GM23338 (cell line): ENCODE results near the gene NPDC1. TPM values are rescaled to one million over a fixed set of nuclear protein-coding genes. Genes with fewer than 3 reads are reported as not detected.

Experiments
- ATAC-seq: fragments of 200-7000 bp; cut with Tn5 transposase; 3 replicates; pipeline ENCODE4 v1.9.1; 2020
- DNase-seq: peaks from one replicate; pipeline ENCODE4 v3.0.0-alpha.2; 2015; ENCODE audit warnings: low spot score
- H2AFZ ChIP-seq: fragments of 200-600 bp; sonication (generic); 2 replicates; pipeline ENCODE4 v1.8.0; 2016; ENCODE audit warnings: antibody characterized with exemption, mild to moderate bottlenecking, moderate library complexity
- H3F3A ChIP-seq: fragments of 200-600 bp; sonication (generic); replicated peaks from 2 replicates; pipeline ENCODE4 v1.8.0; 2017; ENCODE audit warnings: antibody characterized with exemption, mixed run types, low read depth
- H3K27ac ChIP-seq: fragments of 200-600 bp; sonication (generic); 2 replicates; pipeline ENCODE4 v1.6.1; 2016; ENCODE audit warnings: low read depth
- H3K27me3 ChIP-seq: fragments of 200-600 bp; sonication (generic); 2 replicates; pipeline ENCODE4 v1.8.0; 2016; ENCODE audit warnings: mild to moderate bottlenecking, mixed run types, moderate library complexity; ENCODE audit not compliant: insufficient read depth
- H3K36me3 ChIP-seq: fragments of 200-600 bp; sonication (generic); 2 replicates; pipeline ENCODE4 v1.8.0; 2016; ENCODE audit warnings: mild to moderate bottlenecking; ENCODE audit not compliant: insufficient read depth
- H3K4me1 ChIP-seq: fragments of 200-600 bp; sonication (generic); 2 replicates; pipeline ENCODE4 v1.8.0; 2016; ENCODE audit warnings: mild to moderate bottlenecking, moderate library complexity; ENCODE audit not compliant: insufficient read depth
- H3K4me2 ChIP-seq: fragments of 200-600 bp; sonication (generic); 2 replicates; pipeline ENCODE4 v1.7.1; 2017; ENCODE audit warnings: mixed run types
- H3K4me3 ChIP-seq: fragments of 200-600 bp; sonication (generic); 2 replicates; pipeline ENCODE4 v1.6.1; 2016; ENCODE audit warnings: mixed run types
- H3K79me2 ChIP-seq: fragments of 200-600 bp; sonication (generic); replicated peaks from 2 replicates; pipeline ENCODE4 v1.8.0; 2017; ENCODE audit warnings: mild to moderate bottlenecking; ENCODE audit not compliant: insufficient read depth
- H3K9me2 ChIP-seq: fragments of 200-600 bp; sonication (generic); 2 replicates; pipeline ENCODE4 v1.8.0; 2017; ENCODE audit not compliant: insufficient read depth
- H4K20me1 ChIP-seq: fragments of 200-600 bp; sonication (generic); replicated peaks from 2 replicates; pipeline ENCODE4 v1.8.0; 2017; ENCODE audit warnings: mild to moderate bottlenecking; ENCODE audit not compliant: insufficient read depth
- H3K27ac Mint-ChIP-seq: 2 replicates; pipeline ENCODE4 v1.8.0; 2020; ENCODE audit warnings: inconsistent platforms, mild to moderate bottlenecking, moderate library complexity, mixed read lengths
- H3K27me3 Mint-ChIP-seq: 3 replicates; pipeline ENCODE4 v1.8.0; 2022; ENCODE audit warnings: low read depth, mild to moderate bottlenecking, moderate library complexity, mixed read lengths, inconsistent platforms; ENCODE audit not compliant: insufficient read depth, poor library complexity
- H3K36me3 Mint-ChIP-seq: 3 replicates; pipeline ENCODE4 v1.8.0; 2021; ENCODE audit warnings: low read depth, mild to moderate bottlenecking, inconsistent platforms, moderate library complexity, mixed read lengths
- H3K4me1 Mint-ChIP-seq: 3 replicates; pipeline ENCODE4 v1.8.0; 2020; ENCODE audit warnings: mild to moderate bottlenecking, inconsistent platforms, mixed read lengths
- H3K4me3 Mint-ChIP-seq: 3 replicates; pipeline ENCODE4 v1.8.0; 2021; ENCODE audit warnings: moderate library complexity, mild to moderate bottlenecking, inconsistent platforms, mixed read lengths
- H3K9me3 Mint-ChIP-seq: 3 replicates; pipeline ENCODE4 v1.8.0; 2020; ENCODE audit warnings: moderate library complexity, mild to moderate bottlenecking, inconsistent platforms, mixed read lengths
- CTCF ChIP-seq, 2 experiments: fragments of 200-600 bp in 1 of 2; sonication (generic) in 1 of 2; conservative IDR thresholded peaks; 2 replicates each; pipeline versions ENCODE4 v1.5.1 to v1.6.1; 2016 to 2017; ENCODE audit warnings: antibody characterized with exemption in 2 of 2, low read depth in 2 of 2, mild to moderate bottlenecking in 2 of 2, moderate library complexity in 1 of 2
- EZH2phosphoT487 ChIP-seq: fragments of 200-600 bp; sonication (generic); IDR thresholded peaks from one replicate; pipeline ENCODE4 v1.8.1; 2018; ENCODE audit warnings: antibody characterized with exemption; ENCODE audit not compliant: unreplicated experiment
- JUNB ChIP-seq: IDR thresholded peaks from one replicate; pipeline ENCODE4 v1.6.1; 2016; ENCODE audit warnings: antibody characterized with exemption; ENCODE audit not compliant: unreplicated experiment
- NANOG ChIP-seq: IDR thresholded peaks from 2 replicates; pipeline ENCODE4 v1.6.1; 2016; ENCODE audit warnings: antibody characterized with exemption, borderline replicate concordance
- POLR2AphosphoS5 ChIP-seq: IDR thresholded peaks from 2 replicates; pipeline ENCODE4 v1.6.1; 2016; ENCODE audit warnings: antibody characterized with exemption, low read depth
- REST ChIP-seq: IDR thresholded peaks from one replicate; pipeline ENCODE4 v1.6.1; 2018; ENCODE audit warnings: antibody characterized with exemption; ENCODE audit not compliant: unreplicated experiment
- STAT1 ChIP-seq: IDR thresholded peaks from one replicate; pipeline ENCODE4 v1.6.1; 2016; ENCODE audit warnings: antibody characterized with exemption; ENCODE audit not compliant: unreplicated experiment
- ZNF114 ChIP-seq: fragments of 250-450 bp; sonication (Bioruptor Pico); IDR thresholded peaks from 2 replicates; pipeline ENCODE4 v1.5.0; 2020; ENCODE audit warnings: mild to moderate bottlenecking, moderate library complexity
- ZNF331 ChIP-seq: fragments of 250-450 bp; sonication (Bioruptor Pico); IDR thresholded peaks from 2 replicates; pipeline ENCODE4 v1.5.0; 2020; ENCODE audit warnings: low read depth, mild to moderate bottlenecking, moderate library complexity
- polyA plus RNA-seq: library from polyadenylated mRNA; unstranded; fragments of >200 nt; fragmentation: Nextera tagmentation; extraction: Ambion mirVana; gene quantifications from 2 replicates; pipeline ENCODE4 v1.2.1, GENCODE V29; 2016
- total RNA-seq: library from RNA; depleted of rRNA; stranded (reverse); fragments of >200 nt; shearing (Covaris generic); gene quantifications from 2 replicates; pipeline ENCODE4 v1.2.3, GENCODE V29; 2014

NPDC1 gene
- total and polyA plus RNA-seq, 2 experiments from 2014 or later: 34.3 to 35.5 TPM

DNA sequence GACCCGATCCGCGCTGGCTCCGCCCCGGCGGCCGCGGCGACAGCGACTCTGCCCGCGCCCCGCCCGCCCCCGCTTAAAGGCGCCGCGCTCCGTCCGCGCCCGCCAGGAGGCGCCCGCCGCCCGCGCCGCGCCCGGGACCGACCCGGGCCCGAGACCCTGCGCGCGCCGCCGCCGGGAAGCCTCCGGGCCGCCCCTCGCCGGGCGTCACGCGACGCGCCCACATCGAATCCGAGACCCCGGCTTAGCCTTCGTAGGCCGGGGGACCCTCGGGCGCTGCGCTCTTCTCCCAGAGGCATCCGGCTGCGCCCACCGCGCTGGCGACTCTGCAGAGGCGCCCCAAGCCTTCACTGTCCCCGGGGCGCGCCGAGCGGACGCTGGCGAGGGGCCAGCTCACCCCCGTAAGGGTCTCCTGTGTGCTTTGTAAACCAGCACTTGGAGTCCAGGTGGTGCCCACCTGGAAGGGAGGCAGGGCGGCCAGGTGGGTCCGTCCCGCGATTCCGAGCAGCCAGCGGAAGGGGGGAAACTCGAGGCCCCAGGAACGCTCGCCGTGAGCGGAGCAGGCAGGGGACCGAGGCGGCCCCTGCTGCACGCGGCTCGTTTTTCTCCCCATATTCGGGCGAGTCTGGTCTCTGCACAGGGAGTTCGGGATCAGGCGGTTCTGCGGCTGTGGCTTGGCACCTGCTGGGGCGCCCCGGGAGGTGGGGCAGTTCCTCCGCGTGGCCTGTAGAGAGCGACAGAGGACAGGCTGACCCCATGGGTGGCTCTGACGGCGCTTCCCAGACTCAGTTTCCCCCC, 17.5 kb downstream of the NPDC1 start:
- peak overlapping the region; percentile 90 for H2AFZ ChIP-seq
- TF ChIP-seq CTCF (conservative IDR thresholded peaks at IDR 0.05; ENCODE audit: low read depth in 2 of 2): peak; percentile 17 to 53; a peak in 2 of 4 replicates
- no peak for TF ChIP-seq STAT1
- TF ChIP-seq POLR2AphosphoS5: no peak; the same call in 1 of the 2 replicates
- no peak for TF ChIP-seq JUNB
- no peak for TF ChIP-seq ZNF114 (CRISPR knock-in tag)

GRCh38 chr9:137027369-137028262, 18.4 kb downstream of the NPDC1 start, which contains the start of gene ABCA2:
Gene ABCA2 (minus strand): TSS chr9:137028237. CDS start chr9:137028140, 97 bp downstream.
- no peaks in the 10 kb centered on the region; the same call in 2 of the 3 replicates for H3K4me1 Mint-ChIP-seq
- no peak within 1 kb of the TSS for H3K27ac ChIP-seq
- TF ChIP-seq ZNF114 (CRISPR knock-in tag): no peak
- no peak for TF ChIP-seq ZNF331
- TF ChIP-seq CTCF (conservative IDR thresholded peaks at IDR 0.05; ENCODE audit: low read depth in 2 of 2): no peak
- TF ChIP-seq NANOG: no peak
- no peak for TF ChIP-seq REST
- no peak for TF ChIP-seq STAT1
- TF ChIP-seq POLR2AphosphoS5: no peak
- TF ChIP-seq JUNB: no peak
- TF ChIP-seq EZH2phosphoT487: no peak

More for the DNA sequence above, 17.5 kb downstream of the NPDC1 start:
- Histone ChIP-seq H3K27ac (no peak overlapping the region), H3K27me3 (peaks cover 21% of the 10 kb centered on the region), H3F3A (0 out of 2 replicates have a peak, but pooled peaks cover 3% of the 10 kb centered on the region), H3K4me1 (0 out of 2 replicates have a peak, but pooled peaks cover 3% of the 10 kb centered on the region), H4K20me1 (no peaks in the 10 kb centered on the region), H3K36me3 (no peaks in the 10 kb centered on the region), H3K79me2 (no peaks in the 10 kb centered on the region), H3K4me2 (peak overlapping the region; percentile 84), H3K4me3 (peak overlapping the region; percentile 75), H3K9me2 (no peaks in the 10 kb centered on the region)
- H3K27me3 Mint-ChIP-seq: peaks cover 30% of the 10 kb centered on the region
- peak overlapping the region; percentile 61 for H3K4me3 Mint-ChIP-seq
- H3K4me1 Mint-ChIP-seq: no peaks in the 10 kb centered on the region; the same call in 2 of the 3 replicates
- ATAC-seq (peak; percentile 30), DNase-seq (peak; percentile 78)
- H3K27ac Mint-ChIP-seq: no peak overlapping the region
- H3K9me3 Mint-ChIP-seq: no peaks in the 10 kb centered on the region
- H3K36me3 Mint-ChIP-seq: no peaks in the 10 kb centered on the region

More at GRCh38 chr9:137027369-137028262, 18.4 kb downstream of the NPDC1 start, which contains the start of gene ABCA2:
- Histone ChIP-seq H3K36me3 (no peaks in the 10 kb centered on the region), H2AFZ (peak within 1 kb of the TSS; percentile 90), H3F3A (0 out of 2 replicates have a peak, but pooled peaks cover 3% of the 10 kb centered on the region), H3K4me1 (0 out of 2 replicates have a peak, but pooled peaks cover 3% of the 10 kb centered on the region), H3K4me2 (peak within 1 kb of the TSS; percentile 86), H3K27me3 (peaks cover 21% of the 10 kb centered on the region), H3K79me2 (no peaks in the 10 kb centered on the region), H3K9me2 (no peaks in the 10 kb centered on the region), H3K4me3 (peak within 1 kb of the TSS; percentile 75), H4K20me1 (no peaks in the 10 kb centered on the region)
- Mint-ChIP-seq H3K27me3 (peaks cover 27% of the 10 kb centered on the region), H3K9me3 (no peaks in the 10 kb centered on the region), H3K36me3 (no peaks in the 10 kb centered on the region), H3K4me3 (peak within 1 kb of the TSS; percentile 75), H3K27ac (no peak within 1 kb of the TSS)
- peak; percentile 48 for DNase-seq
- ATAC-seq: peak; percentile 1; the same call in 1 of the 3 replicates
